Hypothalamus (tissue), 51 donors: ENCODE data around the gene ARHGDIA.

Experiments used
- DNase-seq, 51 donors: peaks; one replicate each; lab custom pipeline; 2025; lab: John Stamatoyannopoulos, UW

The ARHGDIA gene

DNA sequence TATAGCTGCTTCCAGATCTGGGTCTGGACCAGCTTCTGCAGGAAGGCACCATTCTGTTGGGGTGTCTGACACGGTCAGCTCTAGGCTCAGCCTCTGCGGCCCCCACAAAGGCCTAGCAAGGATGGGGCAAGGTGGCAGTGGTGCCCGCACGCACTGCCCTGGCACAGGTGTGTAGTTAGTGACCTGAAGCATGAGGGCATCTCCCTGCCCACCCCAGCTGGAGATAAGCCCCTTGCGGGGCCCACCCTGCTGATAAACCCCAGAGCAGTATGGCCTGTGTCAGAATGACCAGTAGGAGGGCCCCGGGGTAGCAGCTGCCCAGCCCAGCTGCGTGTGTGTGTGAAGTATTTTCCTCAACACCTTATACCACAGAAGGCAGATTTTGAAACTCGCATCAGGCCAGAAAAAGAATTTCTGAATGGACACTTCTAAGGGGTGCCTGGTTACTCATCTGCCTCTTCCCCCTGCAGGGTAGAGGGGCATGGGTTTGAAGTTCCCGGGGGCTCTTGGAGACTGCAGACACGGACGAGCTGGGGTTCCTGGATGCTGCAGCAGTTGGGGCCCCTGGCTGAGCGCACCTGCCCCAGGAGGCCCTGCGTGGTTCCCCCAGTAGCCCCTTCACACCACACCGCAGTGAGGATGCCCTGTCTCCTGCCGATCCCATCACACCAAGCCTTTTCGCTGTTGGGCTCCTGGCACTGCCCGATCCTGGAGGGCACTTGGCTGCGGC lies 4.5 kb downstream of the ARHGDIA start:
- DNase-seq, result no peak

DNA sequence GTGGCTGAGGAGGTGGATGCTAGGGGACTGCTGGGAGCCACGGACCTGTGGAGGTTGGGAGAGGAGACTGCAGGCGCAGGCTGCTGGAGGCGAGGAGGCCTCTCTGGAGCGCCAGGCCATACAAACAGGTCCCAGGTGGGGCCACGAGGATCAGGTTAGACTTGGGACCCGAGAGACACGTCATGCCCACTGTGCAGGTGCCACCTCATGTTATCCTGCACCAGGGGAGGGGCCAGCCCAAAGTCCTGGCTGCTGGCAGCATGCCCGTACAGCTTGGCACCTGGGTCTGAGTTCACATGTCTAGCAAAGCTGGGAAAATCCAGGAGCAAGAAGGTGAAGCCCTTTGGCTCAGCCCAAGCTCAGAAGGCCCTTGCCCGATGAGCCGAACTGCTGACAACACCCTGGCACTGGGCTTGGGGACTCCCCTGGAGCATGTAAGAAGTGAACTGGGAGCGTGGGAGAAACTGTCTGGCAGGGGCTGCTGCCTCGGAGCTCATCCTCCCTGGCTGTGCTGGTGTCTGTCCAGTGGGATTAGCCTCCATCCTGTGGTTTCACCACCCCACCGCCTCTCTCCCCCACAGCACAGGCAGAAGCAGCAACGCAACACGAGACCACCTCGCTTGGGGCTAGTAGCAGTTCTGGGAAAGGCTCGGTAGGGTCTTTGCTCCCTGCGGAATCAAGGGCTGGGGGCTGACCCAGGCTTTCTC lies 5.3 kb downstream of the ARHGDIA start:
- no peak for DNase-seq

DNA sequence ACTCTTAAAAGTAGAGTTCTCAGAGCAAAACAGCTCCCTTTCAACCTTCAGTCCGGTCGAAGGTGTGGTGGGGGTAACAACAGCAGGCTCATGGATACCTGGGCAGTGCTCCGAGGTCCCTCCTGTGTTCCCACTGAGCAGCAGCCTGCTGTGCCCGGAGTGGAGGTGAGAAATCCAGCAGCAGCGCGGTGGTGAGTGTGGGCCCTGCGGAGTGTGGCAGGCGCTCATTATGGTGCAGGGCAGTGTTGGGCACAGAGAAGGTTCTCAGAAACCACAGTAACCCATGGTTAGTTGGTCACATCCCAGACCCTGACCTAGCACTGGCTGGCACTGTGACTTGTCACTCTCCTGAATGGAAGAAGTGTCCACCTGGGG lies 5.8 kb downstream of the ARHGDIA start:
- no peak for DNase-seq

DNA sequence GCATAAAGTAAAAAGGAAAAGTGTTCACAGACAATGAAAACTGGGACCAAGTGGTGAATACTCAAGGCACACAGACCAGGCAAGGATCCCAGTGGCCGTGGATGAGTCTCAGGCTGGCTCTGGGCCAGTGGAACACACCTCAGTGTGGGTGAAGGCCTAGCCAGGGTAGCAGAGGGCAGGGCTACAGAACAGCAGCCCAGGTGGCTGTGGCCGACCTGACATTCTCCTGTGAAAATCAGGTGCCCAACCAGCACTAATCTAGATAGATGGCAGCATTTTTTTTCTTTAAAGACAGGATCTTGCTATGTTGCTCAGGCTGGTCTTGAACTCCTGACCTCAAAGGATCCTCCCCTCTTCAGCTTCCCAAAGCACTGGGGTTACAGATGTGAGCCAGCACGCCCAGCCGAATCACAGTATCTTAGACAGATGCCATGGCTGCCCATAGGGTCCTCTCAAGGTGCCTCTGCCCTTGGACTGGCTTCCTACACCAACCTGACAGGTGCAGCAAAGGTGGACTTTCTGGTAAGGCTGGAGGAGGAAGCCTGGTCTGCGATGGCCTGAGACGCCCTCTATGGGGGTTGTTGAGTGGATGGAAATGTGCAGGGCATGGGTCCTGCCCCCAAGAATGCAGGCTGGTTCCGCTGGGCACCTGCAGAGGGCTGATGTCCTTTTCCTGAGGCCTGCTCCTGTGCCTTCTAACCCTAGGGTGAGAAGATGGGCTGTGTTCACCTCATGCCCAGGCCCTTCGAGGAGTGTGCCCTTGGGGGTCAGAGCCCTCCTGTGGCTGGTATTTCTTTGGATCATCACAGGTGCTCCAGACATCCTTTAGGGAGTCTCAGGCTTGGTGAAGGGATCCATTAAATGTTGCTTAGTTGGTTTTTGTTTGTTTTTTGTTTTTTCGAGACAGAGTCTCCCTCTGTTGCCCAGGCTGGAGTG lies 7.0 kb downstream of the ARHGDIA start:
- DNase-seq, result no peak

DNA sequence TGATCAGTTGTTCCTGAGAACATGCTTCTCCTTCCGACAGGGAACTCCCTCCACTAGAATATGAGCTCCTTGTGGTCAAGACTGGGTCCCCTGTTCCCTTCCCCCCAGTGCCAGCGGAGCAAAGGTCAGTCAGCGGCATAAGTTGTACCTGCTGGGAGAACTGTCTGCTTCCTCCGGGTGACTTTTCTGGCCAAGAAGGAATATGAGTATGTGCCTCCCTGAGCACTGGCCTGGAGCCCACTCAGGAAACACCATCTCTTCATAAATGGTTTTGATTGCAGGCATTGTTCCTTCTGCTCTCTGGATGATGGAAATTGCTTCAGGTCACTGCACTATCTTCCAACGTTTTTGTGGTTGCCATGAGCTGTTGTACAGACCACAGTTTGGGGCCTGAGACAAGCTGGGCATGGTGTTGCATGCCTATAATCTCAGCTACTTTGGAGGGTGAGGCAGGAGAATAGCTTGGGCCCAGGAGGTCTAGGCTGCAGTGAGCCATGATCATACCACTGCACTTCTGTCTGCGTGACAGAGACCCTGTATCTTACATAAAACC lies 7.9 kb downstream of the ARHGDIA start:
- no peak for DNase-seq

DNA sequence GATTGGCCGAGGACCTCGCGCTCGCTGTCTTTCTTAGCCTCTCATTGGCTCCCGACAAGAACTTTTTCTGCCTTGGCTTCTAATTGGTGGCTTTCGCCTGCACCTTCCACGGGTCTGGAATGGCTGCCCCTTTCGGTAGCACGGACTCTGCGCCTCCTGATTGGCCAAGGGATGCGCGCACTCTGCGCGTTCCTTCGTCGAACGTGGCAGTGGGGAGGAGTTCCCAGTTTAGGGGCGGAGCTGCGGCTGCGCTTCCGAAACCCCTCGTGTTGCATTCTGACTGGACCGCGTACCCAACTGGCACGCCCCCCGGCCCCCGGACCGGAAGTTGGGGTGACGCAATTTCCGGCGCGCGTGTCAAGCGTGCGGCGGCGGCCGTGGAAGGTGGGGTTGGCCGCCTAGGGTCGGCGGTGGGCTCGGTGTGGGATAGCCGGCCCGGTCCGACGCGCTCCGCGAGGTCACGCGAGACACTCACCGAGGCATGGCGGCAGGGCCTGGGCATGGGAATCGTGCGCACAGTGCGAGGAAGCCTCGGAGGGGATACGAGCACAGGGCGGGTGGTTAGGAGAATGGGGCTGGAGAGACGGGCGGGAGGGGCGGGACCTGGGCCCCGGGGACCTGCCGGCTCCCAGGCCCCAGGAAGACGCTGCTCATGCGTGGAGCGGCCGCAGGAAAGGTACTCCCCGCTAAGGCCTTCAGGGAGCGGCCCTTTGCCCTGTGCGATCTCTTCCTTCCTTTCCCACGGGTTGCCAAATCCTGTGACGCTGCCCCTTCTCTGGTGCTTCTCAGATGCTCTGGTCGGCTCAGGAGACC lies 10.2 kb downstream of the ARHGDIA start:
- DNase-seq, result peak; percentile 90 to 100 (median 99)

DNA sequence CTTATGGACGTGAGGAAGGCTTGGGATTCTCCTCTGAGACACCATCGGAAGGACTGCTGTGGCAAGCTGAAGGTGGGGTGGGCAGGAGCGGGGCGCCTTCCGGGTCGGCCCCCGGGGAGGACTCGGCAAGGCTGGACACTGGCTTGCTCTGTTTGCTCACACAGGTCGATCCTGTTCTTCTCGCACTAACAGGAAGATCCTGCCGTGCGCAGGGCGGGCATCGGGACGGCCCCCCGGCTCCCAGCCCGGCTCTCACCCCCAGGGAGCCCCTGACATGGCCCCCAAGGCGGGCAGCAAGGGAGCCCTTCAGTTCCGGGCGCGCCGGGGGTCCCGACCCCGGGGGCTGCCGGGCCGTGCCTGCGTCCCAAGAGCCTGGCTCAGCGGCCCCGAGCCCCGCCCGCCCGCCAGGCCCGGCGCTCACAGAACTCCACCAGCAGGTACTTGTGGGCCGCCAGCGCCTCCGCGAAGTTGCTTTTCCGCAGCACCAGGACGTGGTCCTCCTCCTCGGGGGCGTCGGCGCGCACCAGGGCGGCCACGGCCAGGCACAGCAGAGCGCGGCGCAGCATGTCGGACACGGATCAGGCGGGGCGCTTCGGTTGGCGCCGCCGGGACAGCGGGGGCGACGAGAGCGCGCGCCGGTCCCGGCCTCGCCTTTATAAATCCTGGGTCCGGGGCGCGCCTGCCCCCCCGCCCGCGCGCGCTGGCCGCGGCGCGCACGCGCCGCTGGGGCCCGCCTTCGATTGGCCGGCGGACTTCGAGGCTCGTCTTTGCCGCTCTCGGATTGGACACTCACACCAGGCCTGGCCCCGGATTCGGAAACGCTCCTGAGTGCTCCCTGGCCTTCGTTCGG lies 11.0 kb downstream of the ARHGDIA start, which contains the start of gene P4HB:
P4HB (minus strand) TSS at position 630 of the 850 bp plus-strand sequence; CDS start at position 566, 64 bp downstream.
- DNase-seq, result peak in 5 of 51 donors; percentile 99 to 100 (median 100)

DNA sequence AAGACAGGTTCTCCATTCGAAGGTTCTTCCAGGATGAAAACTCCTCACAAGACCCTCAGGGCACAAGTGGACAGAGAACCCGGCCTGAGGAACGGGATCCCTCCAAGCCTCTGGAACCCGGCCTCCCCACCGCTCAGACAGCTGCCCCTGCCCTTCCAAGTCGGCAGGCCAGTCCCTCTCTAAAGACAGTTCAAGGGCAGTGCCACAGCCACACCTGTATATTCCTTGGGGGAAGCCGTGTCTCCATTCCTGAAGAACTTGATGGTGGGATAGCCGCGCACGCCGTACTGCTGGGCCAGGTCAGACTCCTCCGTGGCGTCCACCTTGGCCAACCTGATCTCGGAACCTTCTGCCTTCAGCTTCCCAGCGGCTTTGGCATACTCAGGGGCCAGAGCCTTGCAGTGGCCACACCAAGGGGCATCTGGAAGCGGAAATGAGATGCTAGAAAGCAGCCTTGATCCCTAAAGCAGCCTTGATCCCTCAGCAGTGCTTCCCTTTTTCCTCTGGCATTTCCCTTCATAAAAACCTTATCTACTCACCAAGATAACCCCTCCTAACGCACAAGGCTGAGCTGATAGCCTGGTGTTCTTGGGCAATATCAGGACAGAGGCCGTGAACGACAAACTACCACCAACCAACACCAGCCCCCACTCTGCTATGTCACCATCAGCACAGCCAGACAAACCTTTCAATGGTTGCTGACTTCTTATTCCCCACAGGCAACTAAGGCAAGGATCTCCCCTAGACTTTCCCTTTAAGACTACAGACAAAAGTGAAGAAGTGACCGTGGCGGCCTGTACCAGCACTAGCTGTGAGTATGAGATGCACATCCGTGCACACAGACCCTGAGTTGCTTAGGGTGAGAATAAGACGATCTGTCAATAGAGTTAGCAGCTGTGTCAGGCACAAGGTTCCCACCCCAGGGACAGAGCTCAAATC lies 11.9 kb downstream of the ARHGDIA start:
- no peak for DNase-seq

DNA sequence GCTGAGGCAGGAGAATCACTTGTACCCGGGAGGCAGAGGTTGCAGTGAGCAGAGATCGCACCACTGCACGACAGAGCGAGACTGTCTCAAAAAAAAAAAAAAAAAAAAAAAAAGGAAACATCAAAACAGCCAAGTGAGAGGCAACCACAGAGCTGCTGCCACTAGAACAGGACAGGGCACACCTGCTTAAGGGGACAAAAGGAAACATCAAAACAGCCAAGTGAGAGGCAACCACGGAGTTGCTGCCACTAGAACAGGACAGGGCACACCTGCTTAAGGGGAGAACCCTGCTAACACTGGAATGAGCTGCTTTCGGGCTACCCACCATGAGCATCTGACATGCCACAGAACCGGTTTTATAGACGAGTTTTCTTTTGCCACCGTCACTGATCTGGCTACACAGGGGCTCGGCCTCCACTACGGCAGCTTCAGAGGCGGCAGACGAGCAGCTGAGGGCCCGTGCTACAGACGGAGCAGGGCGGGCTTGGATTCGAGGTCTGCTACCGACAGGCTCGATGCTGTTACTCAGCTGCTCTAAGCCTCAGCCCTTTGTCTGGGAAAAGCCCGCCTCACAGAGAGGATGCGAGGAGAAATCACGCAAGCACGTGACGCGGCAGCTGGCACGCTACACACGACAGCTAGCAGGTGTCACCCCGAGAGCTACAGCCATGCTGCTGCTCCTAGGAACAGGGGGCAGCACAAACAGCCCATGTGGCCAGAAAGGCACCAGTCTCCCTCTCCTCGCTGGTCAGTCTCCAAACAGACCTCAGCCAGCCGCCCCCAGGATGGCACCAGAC lies 12.8 kb downstream of the ARHGDIA start:
- DNase-seq, result no peak

DNA sequence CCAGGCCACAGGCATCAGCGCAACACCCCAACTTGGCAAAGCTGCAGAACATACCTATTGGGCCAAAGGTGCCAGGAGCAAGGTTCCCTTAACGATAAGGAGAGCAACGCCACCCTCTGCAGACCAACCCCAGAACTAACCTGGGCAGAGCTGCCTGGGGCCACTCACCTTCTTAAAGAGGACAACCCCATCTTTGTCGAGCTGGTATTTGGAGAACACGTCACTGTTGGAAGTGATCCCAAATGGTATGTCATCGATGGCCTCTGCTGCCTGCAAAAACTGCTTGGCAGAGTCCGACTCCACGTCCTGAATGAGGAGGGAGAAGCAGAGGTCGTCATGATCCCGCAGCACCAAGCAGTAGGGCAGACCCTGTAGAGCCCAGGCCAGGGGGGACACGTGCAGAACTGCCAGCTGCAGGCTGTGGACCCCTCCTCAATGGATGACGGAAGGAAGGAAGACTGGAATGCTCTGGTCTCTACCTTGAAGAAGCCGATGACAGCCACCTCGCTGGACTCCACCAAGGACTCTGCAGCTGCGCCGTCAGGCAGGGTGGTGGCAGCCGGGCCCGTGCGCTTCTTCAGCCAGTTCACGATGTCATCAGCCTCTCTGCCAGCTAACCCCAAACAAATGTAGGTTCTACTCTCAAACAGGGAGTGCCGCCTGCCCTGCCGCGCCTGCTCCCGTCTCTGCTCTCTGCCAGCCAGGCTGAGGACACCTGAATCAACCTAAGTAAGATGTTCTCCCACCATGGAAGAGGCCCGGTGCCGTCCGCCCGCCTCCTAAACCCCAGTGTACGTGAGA lies 16.0 kb downstream of the ARHGDIA start:
- no peak for DNase-seq

DNA sequence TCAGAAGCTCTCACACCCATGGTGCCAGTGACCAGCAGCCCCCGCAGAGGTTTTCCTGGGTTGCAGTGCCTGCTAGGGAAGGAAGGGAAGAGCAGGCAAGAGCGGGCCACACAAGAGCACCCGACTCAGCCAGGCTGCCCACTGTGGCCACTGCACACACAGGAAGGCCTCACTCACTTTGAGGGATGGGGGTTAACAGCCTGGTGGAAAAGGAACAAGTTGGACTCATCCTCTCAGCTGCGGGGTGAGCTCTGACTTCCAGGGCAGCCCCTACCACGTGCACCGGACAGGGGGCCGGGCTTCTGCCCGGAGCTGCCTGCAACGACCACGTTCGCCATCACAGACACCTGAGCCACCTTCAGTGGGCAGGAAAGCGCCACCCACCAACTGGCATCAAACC lies 18.9 kb downstream of the ARHGDIA start:
- no peak for DNase-seq

DNA sequence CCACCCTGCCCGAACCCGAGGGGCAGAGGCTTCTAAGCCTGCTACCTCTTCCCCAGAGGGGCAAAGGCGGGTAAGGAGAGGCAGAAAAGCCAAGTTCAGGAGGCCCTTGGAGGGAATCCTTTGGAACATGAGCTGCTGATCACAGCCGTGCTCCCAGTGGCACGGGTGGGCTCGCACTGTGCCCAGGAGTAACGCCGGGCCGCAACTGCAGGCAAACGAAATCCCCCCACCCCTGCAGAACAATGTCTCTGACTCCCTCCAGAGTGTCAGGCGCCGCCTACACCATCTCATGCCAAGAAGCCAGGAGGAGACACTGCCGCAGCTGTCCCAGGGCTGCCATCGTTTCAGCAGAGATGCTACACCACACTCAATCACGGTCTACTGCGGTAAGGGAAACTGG lies 19.7 kb downstream of the ARHGDIA start:
- no peak for DNase-seq

DNA sequence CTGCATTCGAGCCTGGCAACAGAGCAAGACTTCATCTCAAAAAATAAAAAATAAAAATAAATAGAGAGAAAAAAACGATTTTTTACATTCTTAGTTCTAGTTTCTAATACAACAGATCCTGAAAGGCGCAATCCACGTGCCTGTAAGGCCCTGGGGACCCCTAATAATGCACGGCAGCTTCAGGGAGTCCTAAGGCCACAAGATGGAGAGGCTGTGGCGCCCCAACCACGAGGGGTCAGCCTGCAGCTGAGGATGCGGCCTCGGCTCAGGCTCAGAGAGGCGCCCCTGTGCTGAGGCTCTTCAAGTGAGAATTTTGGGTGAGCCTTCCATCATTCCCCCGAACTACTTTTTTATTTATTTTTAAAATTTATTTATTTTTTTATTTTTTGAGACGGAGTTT lies 21.7 kb downstream of the ARHGDIA start:
- no peak for DNase-seq

DNA sequence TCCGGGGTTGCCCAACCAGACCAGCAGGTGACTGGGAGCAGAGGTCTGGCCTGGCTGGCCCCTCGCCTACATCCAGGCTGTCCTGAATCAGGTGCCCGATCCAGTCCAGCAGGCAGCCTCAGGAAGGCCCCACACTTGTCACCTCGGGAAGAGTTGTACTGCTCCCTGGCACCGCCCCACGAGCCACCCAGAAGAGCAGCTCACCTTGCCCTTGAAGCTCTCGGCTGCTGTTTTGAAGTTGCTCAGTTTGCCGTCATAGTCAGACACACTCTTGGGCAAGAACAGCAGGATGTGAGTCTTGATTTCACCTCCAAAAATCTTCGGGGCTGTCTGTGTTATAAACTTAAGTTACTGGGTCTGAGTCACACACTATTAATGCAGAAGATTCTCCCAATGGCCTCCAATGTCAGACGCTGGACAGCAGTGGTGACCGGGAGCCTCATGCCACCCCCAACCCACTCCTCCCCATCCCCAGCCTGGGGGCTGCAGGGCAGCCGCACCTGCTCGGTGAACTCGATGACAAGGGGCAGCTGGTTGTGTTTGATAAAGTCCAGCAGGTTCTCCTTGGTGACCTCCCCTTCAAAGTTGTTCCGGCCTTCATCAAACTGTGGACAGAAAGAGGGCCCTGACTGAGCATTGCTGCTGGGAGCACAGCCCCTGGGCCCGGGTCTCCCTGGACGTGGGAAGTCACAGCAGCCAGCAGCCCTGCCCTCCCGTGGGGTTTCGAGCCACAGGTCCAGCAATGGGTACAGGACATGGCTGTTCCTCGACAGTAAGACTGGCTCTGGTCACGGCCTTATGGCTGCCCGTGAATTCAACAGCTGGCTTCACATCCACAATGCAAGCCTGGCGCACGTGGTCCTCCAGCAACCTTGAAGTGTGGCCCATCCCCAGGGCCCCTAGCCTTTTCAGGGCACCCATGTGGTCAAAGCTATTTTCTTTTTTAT lies 24.1 kb downstream of the ARHGDIA start:
- DNase-seq, result no peak
